Epithelial cell of prostate (primary cell): ENCODE data around the gene SLC44A1.
"Not testable (repeated sequence)": the region's sequence is repeated elsewhere in the genome, so short reads cannot be mapped to it uniquely, and the experiment has no call there.

Source experiments
- DNase-seq: peaks from one replicate; pipeline ENCODE4 v3.0.0-alpha.2; 2011; ENCODE audit warnings: low read depth, low spot score
- H3K27ac ChIP-seq: fragments of 450-650 bp; 2 replicates; pipeline ENCODE4 v1.5.1; 2017; ENCODE audit warnings: mild to moderate bottlenecking

Gene SLC44A1

DNA sequence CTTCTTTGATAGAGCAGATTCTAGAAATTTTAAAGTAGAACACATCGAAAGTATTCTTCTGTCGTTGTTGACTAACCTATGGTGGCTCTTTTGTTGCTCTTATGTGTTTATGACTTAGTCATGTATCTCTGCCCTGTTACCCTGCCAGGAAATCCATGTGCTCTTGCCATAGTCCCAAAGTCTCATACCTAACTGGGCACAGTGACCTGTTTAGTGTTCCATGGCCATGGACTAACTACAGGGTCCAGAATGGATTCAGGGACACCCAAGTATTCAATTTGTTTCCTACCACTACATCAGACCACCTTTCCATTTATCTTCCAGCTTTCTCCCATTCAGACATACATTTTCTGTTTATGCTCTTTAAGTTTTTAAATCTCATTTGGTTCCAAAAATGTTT, 18.0 kb downstream of the SLC44A1 start:
- DNase-seq = no peak
- H3K27ac ChIP-seq = no peak overlapping the region

DNA sequence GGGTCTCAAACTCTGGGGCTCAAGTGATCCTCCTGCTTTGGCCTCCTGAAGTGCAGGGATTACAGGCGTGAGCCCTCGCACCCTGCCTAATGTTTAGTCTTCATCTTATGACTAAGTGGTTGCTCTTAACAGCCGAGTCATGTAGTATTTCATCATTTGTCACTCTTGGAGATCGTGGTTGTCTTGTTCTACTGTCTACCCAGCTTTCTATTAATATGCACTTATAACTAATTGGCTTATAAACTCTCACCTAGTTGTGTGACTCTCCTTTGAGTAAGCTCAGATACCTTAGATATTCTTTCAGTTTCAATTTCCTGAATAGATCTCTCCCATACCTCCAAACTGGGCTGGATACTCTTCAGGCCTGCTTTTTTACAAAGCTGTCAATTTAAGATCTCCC, 19.9 kb downstream of the SLC44A1 start:
- H3K27ac ChIP-seq = peak overlapping the region; percentile 72
- peak; percentile 58 for DNase-seq

DNA sequence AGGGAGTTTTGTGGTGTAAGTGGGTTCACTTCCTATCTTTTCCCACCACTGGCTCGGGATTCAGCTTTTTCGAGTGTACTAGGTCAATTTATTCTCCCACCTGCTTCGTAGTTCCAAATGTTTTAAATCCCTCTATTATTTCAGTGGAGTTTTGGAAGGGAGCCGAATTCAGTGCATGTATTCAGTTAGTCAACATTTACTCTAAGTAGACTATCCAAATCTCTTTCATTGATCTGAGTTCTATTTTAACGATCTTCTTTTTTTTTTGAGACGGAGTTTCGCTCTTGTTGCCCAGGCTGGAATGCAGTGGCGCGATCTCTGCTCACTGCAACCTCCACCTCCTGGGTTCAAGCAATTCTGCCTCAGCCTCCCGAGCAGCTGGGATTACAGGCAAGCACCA, 23.8 kb downstream of the SLC44A1 start:
- not testable (repeated sequence) for H3K27ac ChIP-seq, DNase-seq

DNA sequence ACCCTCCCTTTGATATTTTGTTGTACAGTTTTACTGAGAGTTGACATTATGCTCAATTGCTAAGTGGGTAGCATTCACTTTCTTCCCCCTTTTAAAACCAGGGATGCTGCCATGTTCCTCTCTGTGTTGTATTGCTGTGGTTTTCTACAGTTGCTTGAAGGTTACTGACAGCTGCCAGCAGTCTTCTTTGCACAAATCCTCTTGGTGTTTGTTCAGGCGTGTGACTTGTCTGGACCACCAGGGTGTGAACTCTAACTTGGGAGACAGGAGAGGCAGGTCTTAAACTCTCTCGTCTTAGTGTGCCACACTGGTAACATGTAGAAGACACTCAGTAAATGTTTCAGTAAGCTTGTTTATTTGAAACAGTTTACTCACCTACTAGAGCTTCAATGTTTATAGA, 25.1 kb downstream of the SLC44A1 start:
- H3K27ac ChIP-seq = no peak overlapping the region
- no peak for DNase-seq

DNA sequence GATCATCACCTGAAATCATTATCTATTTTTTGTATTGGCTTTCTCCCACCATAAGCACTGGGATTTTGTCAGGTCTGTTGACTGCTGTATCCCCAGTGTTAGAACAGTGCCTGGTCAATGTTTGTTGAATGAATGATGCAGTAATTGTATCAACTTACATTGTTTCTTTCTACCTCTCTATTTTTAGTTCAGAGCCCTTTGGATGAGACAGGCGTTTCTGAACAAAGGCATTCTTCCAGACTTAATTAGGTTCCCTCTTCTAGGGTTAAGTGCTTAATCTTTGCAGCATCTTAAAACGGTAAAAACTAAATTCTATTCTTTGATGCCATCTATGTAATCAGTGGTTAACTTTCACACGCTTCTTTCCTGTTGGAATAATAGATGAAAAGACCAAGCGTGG, 26.3 kb downstream of the SLC44A1 start:
- no peak for DNase-seq

DNA sequence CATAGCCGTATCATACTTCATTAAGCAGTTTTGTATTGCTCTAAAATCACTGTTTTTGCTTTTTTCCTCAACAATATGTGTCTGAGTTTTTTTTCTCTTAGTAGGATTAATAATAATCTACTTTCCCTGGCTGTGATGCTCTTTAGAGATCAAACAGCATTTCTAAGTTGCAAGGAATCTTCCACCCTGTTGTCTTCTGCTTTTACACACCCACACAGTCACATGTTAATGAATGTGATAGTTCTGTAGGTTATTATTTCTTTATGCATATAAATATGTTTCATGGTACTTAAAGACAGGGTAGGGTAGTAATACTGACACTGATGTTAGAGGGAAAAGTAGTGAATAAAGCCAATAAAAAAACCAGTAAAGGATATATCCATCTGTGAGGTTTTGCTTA, 29.3 kb downstream of the SLC44A1 start:
- H3K27ac ChIP-seq = no peak overlapping the region

More for the DNA sequence above, 26.3 kb downstream of the SLC44A1 start:
- no peak overlapping the region for H3K27ac ChIP-seq

GRCh38 chr9:105275111-105275510, 30.7 kb downstream of the SLC44A1 start:
- DNase-seq = no peak
- H3K27ac ChIP-seq = no peak overlapping the region

More for the DNA sequence above, 29.3 kb downstream of the SLC44A1 start:
- DNase-seq = no peak

DNA sequence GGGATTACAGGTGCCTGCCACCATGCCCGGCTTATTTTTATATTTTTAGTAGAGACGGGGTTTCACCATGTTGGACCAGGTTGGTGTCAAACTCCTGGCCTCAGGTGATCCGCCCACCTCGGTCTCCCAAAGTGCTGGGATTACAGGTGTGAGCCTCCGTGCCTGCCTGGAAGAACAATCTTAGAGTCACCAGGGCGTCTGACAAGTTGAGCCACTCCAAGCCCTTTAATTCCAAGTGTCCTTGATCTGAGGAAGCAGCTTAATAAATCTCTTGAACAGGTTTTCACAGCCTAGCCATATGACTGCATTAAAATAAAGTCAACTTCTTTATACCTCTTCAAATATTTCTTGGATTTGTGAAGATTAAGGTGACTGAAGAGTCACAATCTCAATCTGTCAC, 31.5 kb downstream of the SLC44A1 start:
- no peak overlapping the region for H3K27ac ChIP-seq
- DNase-seq = no peak

DNA sequence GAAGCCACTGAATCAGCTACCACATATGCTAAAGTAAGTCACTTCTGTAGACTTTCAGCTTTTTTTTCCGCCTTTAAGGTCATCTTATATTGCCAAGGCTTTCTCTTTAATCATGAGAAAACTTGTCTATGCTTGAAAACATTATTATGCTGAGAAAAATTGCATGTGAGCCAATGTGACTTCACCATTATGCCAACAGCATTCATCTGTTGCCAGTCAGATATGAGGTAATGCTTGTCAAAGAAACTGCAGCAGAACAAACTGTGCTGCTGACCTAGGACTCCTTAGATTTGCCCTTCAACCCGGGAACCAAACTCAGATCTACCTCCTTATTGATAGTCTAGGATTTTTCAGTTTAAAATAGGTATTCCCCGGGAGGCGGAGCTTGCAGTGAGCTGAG, 34.3 kb downstream of the SLC44A1 start:
- H3K27ac ChIP-seq = peak overlapping the region; percentile 56
- DNase-seq = peak; percentile 78

DNA sequence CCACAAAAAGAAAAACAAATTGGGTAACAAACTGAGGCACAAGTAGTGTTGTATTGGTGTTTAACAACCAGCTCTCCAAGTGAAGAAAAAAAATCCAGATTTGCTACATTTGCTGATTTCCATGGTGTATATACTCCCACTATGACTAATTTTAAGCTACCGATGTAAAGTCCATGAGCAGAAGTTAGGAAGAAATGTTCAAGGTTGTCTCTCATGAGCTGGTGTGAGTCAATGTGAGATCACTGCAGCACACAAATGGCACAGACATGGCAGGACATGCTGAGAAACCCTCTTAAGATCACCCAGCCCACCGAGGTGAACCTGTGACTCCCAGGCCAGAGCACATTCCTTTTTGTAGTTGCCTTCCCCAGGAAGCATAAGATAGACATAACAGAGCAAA, 36.2 kb downstream of the SLC44A1 start:
- peak overlapping the region; percentile 88 for H3K27ac ChIP-seq
- DNase-seq = peak; percentile 95

GRCh38 chr9:105281272-105281671, 36.8 kb downstream of the SLC44A1 start:
- DNase-seq = no peak
- H3K27ac ChIP-seq = peak overlapping the region; percentile 88

- no peak for DNase-seq
- H3K27ac ChIP-seq = peak overlapping the region; percentile 88
These were observed 37.5 kb downstream of the SLC44A1 start for GRCh38 chr9:105281926-105282325.

DNA sequence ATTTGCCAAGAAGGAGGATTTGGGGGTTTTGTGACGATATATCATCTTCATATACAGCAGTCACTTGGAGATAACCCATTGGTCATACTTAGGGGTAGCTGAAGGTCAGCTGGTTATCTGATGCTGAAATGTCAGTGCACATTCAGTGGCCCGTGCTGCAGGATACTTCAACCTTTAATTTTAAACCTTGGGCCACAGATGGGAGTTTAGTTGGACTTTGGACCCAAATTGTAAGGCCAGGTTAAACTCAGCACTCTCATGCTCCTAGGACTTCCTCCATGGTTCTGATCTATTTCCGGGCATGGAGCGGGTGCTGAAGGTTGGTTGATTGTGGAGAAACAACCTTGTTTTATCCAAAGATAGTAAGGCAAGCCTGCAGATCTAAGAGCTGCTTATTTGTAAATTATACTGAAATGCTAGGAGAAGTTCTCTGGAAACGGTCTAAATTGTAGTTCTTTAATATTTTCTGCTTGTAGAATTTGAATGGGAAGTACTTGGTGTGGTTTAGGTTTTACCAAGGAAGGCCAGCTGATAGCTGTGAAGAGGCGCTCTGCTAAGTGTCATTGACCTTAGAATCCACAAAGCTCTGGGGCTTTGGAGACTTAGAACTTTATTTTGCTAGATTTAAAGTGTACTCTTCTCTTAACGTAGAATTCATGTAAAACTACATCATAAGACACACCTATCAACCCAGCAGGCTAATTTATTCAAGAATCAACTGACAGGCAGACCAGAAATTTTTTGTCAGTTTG, 38.6 kb downstream of the SLC44A1 start:
- DNase-seq = no peak
- H3K27ac ChIP-seq = no peak overlapping the region

GRCh38 chr9:105283795-105284194, 39.3 kb downstream of the SLC44A1 start:
- no peak overlapping the region for H3K27ac ChIP-seq
- DNase-seq = no peak

DNA sequence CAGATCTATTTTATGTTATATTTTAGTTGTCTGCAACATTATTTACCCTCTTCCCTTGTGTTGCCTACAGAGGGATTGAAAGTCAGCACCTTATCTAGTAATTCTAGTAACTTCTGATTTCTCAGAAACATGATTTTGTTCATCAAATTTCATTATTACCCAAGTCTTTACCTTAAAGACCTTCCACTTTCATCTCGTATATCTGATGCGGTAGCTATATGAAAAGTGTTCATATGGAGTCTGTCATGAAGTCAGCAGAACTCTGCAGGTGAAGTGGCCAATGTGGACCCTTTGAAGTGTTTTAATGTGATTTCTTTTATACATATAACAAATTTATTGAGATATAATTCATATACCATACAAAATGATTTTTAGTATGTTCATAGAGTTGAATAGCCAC, 40.0 kb downstream of the SLC44A1 start:
- no peak overlapping the region for H3K27ac ChIP-seq
- no peak for DNase-seq

DNA sequence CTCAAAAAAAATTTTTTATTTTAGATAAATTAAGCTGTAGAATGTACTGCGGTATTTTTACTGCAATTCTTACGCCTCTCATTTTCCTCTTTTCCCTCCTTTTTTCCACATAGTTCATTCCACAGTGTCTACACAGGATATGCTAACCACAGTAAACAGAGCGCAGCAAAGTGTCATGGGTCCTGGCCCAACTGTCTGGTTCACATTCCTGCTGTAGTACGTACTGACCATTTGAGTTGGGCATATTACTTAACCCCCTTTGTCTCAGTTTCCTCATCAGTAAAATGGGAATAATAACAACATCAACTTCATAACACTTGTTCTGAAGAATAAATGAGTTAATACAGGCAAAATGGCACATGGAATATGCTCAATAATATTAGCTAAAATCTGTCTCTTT, 41.6 kb downstream of the SLC44A1 start:
- H3K27ac ChIP-seq = no peak overlapping the region
- no peak for DNase-seq

DNA sequence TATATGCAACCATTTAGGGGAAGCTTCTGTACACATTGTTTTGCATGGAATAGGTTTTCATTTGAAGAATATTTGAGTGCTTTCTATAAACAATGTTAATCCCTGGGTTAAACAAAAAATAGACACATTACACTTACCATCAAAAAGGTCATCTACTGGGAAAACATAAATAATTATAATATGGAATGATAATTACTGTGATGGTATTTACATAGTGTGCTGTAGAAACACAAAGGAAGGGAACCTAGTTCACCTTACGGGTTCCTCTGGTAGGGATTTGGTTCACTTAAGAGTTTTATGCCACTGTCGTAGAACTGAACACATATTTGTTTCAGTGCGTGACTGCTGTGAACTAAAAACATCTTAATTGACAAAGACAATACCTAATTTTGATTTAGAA, 44.9 kb downstream of the SLC44A1 start:
- no peak overlapping the region for H3K27ac ChIP-seq
- no peak for DNase-seq

GRCh38 chr9:105290418-105290817, 46.0 kb downstream of the SLC44A1 start:
- H3K27ac ChIP-seq = peak overlapping the region; percentile 75

DNA sequence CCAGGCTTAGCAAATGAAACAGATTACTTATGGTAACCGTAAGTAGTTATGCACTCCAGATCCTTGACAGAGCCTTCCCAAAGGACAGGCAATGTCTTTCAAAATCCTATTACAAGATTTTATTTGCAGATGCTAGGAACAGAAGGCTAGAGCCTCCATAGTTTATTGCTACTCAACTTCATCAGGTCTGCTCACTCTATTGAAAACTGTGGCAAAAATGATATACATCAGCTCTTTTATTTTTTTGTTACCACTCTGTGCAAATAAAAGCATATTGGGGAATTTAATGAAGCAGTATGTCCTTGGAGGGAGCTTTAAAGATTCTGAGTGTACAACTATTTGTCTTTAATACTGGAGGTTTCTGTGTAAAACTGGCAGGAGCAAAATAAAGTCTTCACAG, 46.5 kb downstream of the SLC44A1 start:
- DNase-seq = no peak
- peak overlapping the region; percentile 75 for H3K27ac ChIP-seq

More at GRCh38 chr9:105290418-105290817, 46.0 kb downstream of the SLC44A1 start:
- DNase-seq = peak; percentile 60

GRCh38 chr9:105291422-105291859, 47.0 kb downstream of the SLC44A1 start:
- no peak for DNase-seq
- H3K27ac ChIP-seq = peak overlapping the region; percentile 75

- DNase-seq = no peak
These were observed 47.5 kb downstream of the SLC44A1 start for GRCh38 chr9:105291938-105292337.

GRCh38 chr9:105293408-105293807, 49.0 kb downstream of the SLC44A1 start:
- no peak overlapping the region for H3K27ac ChIP-seq
- DNase-seq = no peak

More at GRCh38 chr9:105291938-105292337, 47.5 kb downstream of the SLC44A1 start:
- no peak overlapping the region for H3K27ac ChIP-seq
